GM04503 (cell line): ENCODE measurements around the gene TNNI2.
"Not testable (repeated sequence)": the region's sequence is repeated elsewhere in the genome, so short reads cannot be mapped to it uniquely, and the experiment has no call there.

ENCODE experiments used
- DNase-seq: peaks from one replicate; pipeline ENCODE4 v3.0.0-alpha.2; 2012; ENCODE audit warnings: low read depth

Gene TNNI2

DNA sequence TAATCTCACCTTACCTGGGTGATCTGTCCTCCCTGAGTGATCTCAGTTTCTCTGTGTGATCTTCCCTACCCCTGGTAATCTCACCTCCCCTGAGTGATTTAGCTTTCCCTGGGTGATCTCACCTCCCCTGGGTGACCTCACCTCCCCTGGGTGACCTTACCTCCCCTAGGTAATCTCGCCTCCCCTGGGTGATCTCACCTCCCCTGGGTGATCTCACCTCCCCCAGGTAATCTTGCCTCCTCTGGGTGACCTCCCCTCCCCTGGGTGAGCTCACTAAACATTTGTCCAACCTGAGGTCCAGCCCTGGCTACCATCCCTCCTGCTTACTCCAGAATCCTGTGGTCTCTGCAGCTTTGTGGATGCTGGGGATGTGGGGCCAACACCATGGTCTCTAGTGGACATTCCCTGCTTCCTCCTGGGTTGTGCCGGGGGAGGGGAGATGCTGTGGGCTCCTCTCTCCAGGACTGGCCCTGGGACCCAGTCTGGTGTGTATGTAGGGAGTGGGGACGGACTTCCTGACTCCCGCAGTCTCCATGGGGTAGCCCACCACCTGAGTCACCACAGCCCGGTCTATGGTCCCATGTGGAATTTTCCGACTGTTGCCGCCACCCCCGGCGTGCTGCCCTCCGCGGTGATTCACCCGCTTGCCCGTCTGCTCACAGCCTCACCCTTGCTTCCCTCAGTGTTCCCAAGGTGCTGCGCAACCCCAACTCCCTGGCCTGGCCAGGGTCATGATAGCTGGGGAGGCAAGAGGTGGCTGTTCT is 24.0 kb downstream of the TNNI2 start:
- DNase-seq, result no peak

DNA sequence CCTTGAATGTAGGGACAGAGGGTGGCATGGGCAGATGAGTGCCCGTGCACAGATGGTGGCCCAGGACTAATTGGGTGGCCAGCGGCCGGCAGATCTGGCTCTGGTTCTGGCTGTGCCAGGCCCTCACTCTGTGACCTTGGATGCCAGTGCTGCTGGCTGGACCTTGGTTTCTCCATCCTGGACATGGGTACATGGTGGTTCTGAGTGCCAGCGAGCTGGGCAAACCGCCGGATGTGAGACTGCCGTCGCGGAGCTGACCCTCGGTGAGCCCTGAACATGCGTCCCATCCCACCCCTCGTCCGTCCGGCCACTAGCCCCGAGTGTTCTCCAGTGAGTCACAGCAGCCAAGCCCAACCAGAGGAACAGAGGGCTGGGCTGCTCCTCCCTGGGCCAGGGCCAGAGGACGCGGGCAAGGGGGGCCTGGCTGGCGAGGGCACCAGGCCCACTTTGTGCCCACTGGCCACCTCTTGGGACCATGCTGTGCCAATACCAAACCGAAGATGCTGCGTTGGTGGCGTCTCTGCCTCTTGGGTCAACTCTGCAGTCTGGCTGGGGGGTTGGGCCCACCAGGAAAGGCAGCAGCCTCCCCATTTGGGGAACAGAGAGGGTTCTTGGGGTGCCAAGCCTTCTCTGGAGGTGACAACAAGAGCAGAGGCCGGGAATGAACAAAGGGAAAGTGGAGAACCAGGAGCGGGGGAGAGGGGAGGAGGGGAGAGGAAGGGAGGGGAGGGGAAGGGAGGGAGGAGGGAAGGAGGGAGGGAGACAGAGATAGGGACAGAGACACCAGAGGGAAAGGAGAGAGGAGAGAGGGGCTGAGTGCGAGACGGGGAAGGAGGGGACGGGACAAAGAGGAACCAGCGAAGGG is 24.8 kb downstream of the TNNI2 start:
- DNase-seq, result peak; percentile 46

GRCh38 chr11:1864231-1864630 is 25.4 kb downstream of the TNNI2 start:
- DNase-seq, result no peak

DNA sequence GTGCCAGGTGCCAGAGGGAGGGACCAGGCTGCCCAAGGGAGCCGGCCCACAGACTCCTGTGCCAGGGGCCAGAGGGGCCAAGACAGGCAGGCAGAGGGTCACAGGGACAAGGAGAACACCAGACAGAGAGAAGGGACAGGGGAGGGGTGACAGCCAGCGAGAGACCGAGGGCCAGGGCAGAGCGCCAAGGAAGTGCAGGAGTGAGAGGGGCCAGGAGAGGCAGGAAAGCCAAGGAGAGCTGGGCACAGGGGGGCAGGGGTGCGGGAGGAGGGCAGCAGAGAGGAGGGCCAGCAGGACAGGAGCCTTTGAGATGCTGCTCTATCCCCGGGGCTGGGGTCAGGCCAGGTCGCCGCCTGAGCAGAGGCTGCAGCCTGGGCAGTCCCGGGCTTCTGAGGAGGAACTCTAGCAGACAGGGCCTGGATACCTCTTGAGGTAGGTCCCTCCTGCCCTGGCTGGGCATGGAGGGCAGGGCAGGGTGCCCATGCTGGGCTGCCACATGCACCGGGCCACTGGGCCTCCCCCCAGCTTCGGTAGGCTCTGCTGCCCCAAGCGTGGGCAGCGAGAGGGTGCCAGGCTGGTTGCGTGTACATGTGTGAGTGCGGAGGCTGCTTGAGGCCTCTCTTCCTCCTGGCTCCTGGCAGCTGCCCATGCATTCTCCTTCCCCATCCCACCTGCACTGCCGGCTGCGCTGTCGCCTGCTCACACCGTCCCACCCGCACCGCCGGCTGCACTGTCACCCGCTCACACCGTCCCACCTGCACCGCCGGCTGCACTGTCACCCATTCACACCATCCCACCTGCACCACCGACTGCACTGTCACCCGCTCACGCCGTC is 26.3 kb downstream of the TNNI2 start:
- no peak for DNase-seq

GRCh38 chr11:1866226-1866625 is 27.4 kb downstream of the TNNI2 start:
- DNase-seq, result no peak

GRCh38 chr11:1866776-1867175 is 28.0 kb downstream of the TNNI2 start:
- no peak for DNase-seq

DNA sequence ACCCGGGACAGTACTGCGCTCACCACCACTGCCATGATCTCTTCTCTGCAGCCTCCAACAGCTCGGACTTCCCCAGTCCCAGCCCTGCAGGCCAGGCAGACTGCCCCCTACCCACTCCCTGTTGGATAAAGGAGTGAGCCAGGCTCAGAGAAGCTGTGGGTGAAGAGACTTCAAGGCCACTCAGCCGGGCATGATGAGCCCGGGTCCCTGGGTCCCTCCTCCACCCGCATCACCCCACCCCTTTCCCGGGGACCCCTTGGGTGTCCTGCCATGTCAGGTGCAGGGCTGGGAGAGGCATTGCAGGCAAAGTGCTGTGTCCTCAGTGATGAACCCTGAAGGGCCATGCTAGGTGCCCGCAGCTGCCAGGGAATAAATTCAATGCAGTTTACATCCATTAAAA is 28.6 kb downstream of the TNNI2 start:
- DNase-seq, result no peak

- no peak for DNase-seq
Observed at GRCh38 chr11:1868056-1868635, 29.4 kb downstream of the TNNI2 start.

- DNase-seq, result no peak
Observed at GRCh38 chr11:1868636-1869291, 30.0 kb downstream of the TNNI2 start.

- no peak for DNase-seq
Observed at GRCh38 chr11:1869427-1870325, 30.9 kb downstream of the TNNI2 start.

DNA sequence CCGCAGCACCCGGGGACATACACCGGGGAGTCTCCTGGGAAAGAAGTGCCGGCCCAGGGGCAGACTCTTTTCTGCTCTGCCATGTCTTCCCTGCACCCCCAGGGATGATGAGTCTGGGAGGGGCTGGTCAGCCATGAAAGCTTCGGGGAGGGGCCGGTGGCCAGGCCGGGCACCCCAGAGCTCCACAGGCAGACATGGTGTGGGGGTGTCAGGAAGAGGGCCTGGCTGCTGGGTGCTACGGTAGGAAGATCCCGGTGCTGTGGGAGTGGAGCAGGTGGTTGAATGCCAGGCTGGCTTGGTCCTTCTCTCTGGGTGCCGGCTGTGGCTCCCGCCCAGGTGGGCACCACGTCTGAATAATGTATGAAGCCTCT is 31.5 kb downstream of the TNNI2 start:
- DNase-seq, result no peak

DNA sequence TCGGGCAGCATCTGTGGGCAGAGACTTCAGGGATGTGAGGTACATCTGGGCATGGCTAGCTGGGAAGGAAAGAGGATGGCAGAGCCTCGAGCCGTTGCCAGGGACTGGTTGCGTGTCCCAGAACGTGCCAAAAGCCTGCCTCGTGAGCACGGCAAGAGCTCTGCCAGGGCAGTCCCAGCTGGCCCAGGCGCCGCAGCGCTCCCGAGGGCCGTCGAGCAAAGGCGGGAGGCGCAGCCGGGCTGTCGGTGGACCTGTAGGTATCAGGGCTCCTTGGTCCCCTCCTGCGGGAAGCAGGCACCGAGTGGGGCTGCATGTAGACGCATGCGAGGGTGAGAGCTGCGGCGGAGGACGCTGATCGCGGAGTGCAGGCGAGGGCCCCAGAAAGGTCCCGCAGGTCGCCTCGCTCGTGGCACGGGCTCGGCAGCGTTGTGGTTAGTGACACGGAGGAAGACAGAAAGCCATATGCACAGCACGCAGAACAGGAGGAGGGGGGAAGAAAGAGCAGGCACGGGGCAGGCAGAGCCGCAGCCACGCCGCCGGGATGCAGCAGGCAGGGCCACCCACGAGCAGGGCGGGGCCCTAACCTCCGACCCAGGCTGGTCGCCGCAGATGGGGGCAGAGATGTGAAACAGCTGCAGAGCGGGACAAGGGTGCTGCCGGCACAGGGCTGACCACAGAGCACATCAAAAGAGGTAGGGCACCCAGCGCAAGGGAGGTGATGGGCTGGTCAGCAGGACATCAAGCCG is 32.1 kb downstream of the TNNI2 start:
- DNase-seq, result no peak

- no peak for DNase-seq
Observed at GRCh38 chr11:1871531-1871930, 32.8 kb downstream of the TNNI2 start.

- DNase-seq, result no peak
Observed at GRCh38 chr11:1872267-1872985, 33.6 kb downstream of the TNNI2 start.

- DNase-seq, result no peak
Observed at GRCh38 chr11:1873048-1873812, 34.4 kb downstream of the TNNI2 start.

- DNase-seq, result not testable (repeated sequence)
Observed at GRCh38 chr11:1873813-1874150, 35.0 kb downstream of the TNNI2 start.

DNA sequence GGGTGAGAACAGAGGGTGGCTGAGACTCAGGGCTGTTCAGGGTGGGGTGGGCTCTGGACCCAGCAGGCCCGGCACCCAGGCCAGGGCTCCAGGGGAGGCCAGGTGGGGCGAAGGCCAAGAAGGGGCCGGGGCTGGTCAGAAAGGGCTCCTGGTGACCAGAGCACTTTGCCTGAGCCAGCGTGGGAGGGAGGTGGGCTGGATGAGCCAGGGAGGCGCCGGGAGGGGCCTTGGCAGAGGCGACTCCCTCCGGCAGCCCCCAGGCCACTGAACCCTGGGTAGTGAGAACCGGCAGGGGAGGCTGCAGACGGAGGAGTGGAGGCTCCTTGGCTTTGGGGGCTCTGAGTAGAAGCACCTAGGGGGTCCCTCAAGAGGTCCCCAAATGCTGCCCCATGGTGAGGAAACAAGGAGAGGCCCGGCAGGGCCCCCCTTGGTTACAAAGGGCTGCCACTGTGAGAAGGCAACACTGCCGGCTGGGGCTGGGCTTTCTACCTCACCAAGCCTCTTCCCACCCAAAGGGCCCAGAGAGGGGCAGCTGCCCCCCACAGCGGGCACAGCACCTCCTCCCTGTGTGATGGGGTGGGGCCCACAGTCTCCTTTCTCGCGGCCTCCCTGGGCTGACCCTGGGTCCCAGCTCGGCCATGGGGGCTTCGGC is 35.8 kb downstream of the TNNI2 start:
- DNase-seq, result not testable (repeated sequence)
